HEK293 (cell line): ENCODE results near the gene ZNF200.

Source experiments
- YY1 ChIP-seq: fragments of 450-650 bp; formaldehyde crosslinking; IDR thresholded peaks from 2 replicates; pipeline ENCODE4 v1.5.1; 2018; ENCODE audit warnings: missing biosample characterization, missing genetic modification characterization
- ZEB2 ChIP-seq: fragments of 450-650 bp; formaldehyde crosslinking; IDR thresholded peaks from 2 replicates; pipeline ENCODE4 v1.5.1; 2016; ENCODE audit warnings: missing biosample characterization, missing genetic modification characterization
- ZNF146 ChIP-seq: fragments of 450-650 bp; formaldehyde crosslinking; IDR thresholded peaks from 2 replicates; pipeline ENCODE4 v1.5.1; 2016; ENCODE audit warnings: missing biosample characterization, missing genetic modification characterization
- ZNF23 ChIP-seq: fragments of 450-650 bp; formaldehyde crosslinking; IDR thresholded peaks from 2 replicates; pipeline ENCODE4 v1.5.1; 2016; ENCODE audit warnings: missing biosample characterization, missing genetic modification characterization, borderline replicate concordance
- ZNF274 ChIP-seq, 2 experiments: fragments of 200-500 bp in 1 of 2; fragments of 450-650 bp in 1 of 2; sonication (Bioruptor generic) in 1 of 2; formaldehyde crosslinking in 1 of 2; IDR thresholded peaks; 2 replicates each; pipeline versions ENCODE4 v1.5.1 to v1.6.1; 2014 to 2016; ENCODE audit warnings: borderline replicate concordance in 1 of 2, inconsistent platforms in 1 of 2, low read length in 1 of 2, missing biosample characterization in 1 of 2, missing genetic modification characterization in 1 of 2
- ZNF596 ChIP-seq: fragments of 450-650 bp; IDR thresholded peaks from 2 replicates; pipeline ENCODE4 v1.5.0; 2018; ENCODE audit warnings: missing biosample characterization, mild to moderate bottlenecking, missing genetic modification characterization, moderate library complexity
- ZNF701 ChIP-seq: fragments of 450-650 bp; formaldehyde crosslinking; IDR thresholded peaks from 2 replicates; pipeline ENCODE4 v1.5.1; 2016; ENCODE audit warnings: missing biosample characterization, missing genetic modification characterization
- TF ChIP-seq, protein P1 (sequence below): fragments of 450-650 bp; formaldehyde crosslinking; IDR thresholded peaks from 2 replicates; pipeline ENCODE4 v1.5.1; 2016; ENCODE audit warnings: missing biosample characterization, missing genetic modification characterization
- TF ChIP-seq, protein P2 (sequence below): fragments of 450-650 bp; IDR thresholded peaks from 2 replicates; pipeline ENCODE4 v1.5.1; 2018; ENCODE audit warnings: missing biosample characterization, mild to moderate bottlenecking, missing genetic modification characterization

DNA sequence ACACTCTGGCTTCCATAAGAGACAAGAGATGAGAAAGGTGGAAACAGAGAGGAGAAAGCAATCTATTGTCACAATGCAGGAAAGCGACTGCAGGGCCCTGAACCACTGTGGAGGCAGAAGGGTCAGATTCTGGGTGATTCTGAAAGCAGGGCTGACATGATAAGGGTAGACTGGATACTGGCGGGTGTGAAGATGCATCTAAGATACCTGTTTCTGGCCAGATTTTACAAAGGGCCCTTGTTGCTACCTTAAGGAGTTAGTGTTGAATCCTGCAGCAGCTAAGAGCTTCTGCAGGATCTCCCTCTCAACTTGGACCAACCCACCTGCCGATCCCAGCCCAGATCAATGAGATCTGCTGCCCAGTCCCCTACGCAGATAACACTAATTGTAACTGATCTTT, 27.6 kb upstream of the ZNF200 start:
- TF ChIP-seq ZNF23 (no peak), ZEB2 (tag by site-specific recombination) (no peak), ZNF701 (tag by site-specific recombination) (no peak), ZNF596 (no peak), YY1 (no peak), ZNF146 (tag by site-specific recombination) (no peak), ZNF274 (IDR thresholded peaks at IDR 0.05; ENCODE audit: low read length) (no peak), ZNF274 (tag by site-specific recombination; IDR thresholded peaks at IDR 0.05; ENCODE audit: borderline replicate concordance) (no peak)
- TF ChIP-seq, protein P1, sequence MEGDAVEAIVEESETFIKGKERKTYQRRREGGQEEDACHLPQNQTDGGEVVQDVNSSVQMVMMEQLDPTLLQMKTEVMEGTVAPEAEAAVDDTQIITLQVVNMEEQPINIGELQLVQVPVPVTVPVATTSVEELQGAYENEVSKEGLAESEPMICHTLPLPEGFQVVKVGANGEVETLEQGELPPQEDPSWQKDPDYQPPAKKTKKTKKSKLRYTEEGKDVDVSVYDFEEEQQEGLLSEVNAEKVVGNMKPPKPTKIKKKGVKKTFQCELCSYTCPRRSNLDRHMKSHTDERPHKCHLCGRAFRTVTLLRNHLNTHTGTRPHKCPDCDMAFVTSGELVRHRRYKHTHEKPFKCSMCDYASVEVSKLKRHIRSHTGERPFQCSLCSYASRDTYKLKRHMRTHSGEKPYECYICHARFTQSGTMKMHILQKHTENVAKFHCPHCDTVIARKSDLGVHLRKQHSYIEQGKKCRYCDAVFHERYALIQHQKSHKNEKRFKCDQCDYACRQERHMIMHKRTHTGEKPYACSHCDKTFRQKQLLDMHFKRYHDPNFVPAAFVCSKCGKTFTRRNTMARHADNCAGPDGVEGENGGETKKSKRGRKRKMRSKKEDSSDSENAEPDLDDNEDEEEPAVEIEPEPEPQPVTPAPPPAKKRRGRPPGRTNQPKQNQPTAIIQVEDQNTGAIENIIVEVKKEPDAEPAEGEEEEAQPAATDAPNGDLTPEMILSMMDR (tag by site-specific recombination): no peak
- TF ChIP-seq, protein P2, sequence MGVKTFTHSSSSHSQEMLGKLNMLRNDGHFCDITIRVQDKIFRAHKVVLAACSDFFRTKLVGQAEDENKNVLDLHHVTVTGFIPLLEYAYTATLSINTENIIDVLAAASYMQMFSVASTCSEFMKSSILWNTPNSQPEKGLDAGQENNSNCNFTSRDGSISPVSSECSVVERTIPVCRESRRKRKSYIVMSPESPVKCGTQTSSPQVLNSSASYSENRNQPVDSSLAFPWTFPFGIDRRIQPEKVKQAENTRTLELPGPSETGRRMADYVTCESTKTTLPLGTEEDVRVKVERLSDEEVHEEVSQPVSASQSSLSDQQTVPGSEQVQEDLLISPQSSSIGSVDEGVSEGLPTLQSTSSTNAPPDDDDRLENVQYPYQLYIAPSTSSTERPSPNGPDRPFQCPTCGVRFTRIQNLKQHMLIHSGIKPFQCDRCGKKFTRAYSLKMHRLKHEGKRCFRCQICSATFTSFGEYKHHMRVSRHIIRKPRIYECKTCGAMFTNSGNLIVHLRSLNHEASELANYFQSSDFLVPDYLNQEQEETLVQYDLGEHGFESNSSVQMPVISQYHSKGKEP: no peak
